ENCODE data around the gene GPN1.
"Not testable (repeated sequence)": the region's sequence is repeated elsewhere in the genome, so short reads cannot be mapped to it uniquely, and the experiment has no call there.

GPN1 gene

GRCh38 chr2:27628767-27629709, at the start of gene GPN1, which contains the start of gene CCDC121:
Gene GPN1, plus strand, starts transcription at chr2:27629050. Its CDS starts 9 bp downstream, at chr2:27629059.
Gene CCDC121, minus strand, starts transcription at chr2:27629012. Its CDS starts 1,213 bp downstream, at chr2:27627799.
- DNase-seq = peak; percentile 84 to 98 (median 91)
- intact Hi-C loops (cut with DNase I) = loop anchor here (5.0 kb wide), 1 partner anchor 33 kb away; the partner anchor contains the start of genes SLC4A1AP and SUPT7L

GRCh38 chr2:27581417-27582128, 47.3 kb upstream of the GPN1 start:
- intact Hi-C loops (cut with DNase I) = loop anchor here (2.0 kb wide), 1 partner anchor 93 kb away; the partner anchor contains the start of gene IFT172
- DNase-seq = no peak

GRCh38 chr2:27582129-27582694, 46.6 kb upstream of the GPN1 start:
- intact Hi-C loops (cut with DNase I) = loop anchor here (2.0 kb wide), 1 partner anchor 93 kb away; the partner anchor contains the start of gene IFT172
- DNase-seq = no peak

- peak; percentile 71 to 98 (median 84) for DNase-seq
- intact Hi-C loops (cut with DNase I) = loop anchor here (2.0 kb wide), 1 partner anchor 94 kb away; the partner anchor contains the start of gene IFT172
These were observed 46.0 kb upstream of the GPN1 start, which contains the start of gene ZNF512 for GRCh38 chr2:27582695-27583389. Gene ZNF512, plus strand, starts transcription at chr2:27583042. Its CDS starts 71 bp downstream, at chr2:27583113.

GRCh38 chr2:27583390-27583915, 45.4 kb upstream of the GPN1 start:
- no peak for DNase-seq
- intact Hi-C loops (cut with DNase I) = loop anchor here (2.0 kb wide), 1 partner anchor 95 kb away; the partner anchor contains the start of gene IFT172

GRCh38 chr2:27584597-27584996, 44.3 kb upstream of the GPN1 start:
- DNase-seq = no peak
- intact Hi-C loops (cut with DNase I) = no loop called here

- intact Hi-C loops (cut with DNase I) = no loop called here
- no peak for DNase-seq
These were observed 41.8 kb upstream of the GPN1 start for GRCh38 chr2:27587025-27587424.

GRCh38 chr2:27588308-27588707, 40.5 kb upstream of the GPN1 start:
- intact Hi-C loops (cut with DNase I) = no loop called here

GRCh38 chr2:27591745-27592144, 37.1 kb upstream of the GPN1 start:
- no peak for DNase-seq

More at GRCh38 chr2:27588308-27588707, 40.5 kb upstream of the GPN1 start:
- DNase-seq = no peak

GRCh38 chr2:27593240-27593639, 35.6 kb upstream of the GPN1 start:
- intact Hi-C loops (cut with DNase I) = no loop called here
- DNase-seq = no peak

More at GRCh38 chr2:27591745-27592144, 37.1 kb upstream of the GPN1 start:
- intact Hi-C loops (cut with DNase I) = no loop called here

- peak in 1 of 10 donors; percentile 79 for DNase-seq
- intact Hi-C loops (cut with DNase I) = not testable (repeated sequence)
These were observed 34.7 kb upstream of the GPN1 start for GRCh38 chr2:27594020-27594703.

- intact Hi-C loops (cut with DNase I); DNase-seq: not testable (repeated sequence)
These were observed 33.4 kb upstream of the GPN1 start for GRCh38 chr2:27595412-27595811.

- no peak for DNase-seq
- intact Hi-C loops (cut with DNase I) = no loop called here
These were observed 32.2 kb upstream of the GPN1 start for GRCh38 chr2:27596627-27597026.

- DNase-seq = no peak
- intact Hi-C loops (cut with DNase I) = no loop called here
These were observed 22.2 kb upstream of the GPN1 start for GRCh38 chr2:27606611-27607010.

- DNase-seq = no peak
- intact Hi-C loops (cut with DNase I) = no loop called here
These were observed 14.9 kb upstream of the GPN1 start for GRCh38 chr2:27613985-27614384.

- DNase-seq = no peak
- intact Hi-C loops (cut with DNase I) = no loop called here
These were observed 13.5 kb upstream of the GPN1 start for GRCh38 chr2:27615316-27615715.

GRCh38 chr2:27621524-27621923, 7.3 kb upstream of the GPN1 start:
- intact Hi-C loops (cut with DNase I) = no loop called here
- no peak for DNase-seq

GRCh38 chr2:27622921-27623384, 5.9 kb upstream of the GPN1 start:
- intact Hi-C loops (cut with DNase I) = no loop called here
- no peak for DNase-seq

- DNase-seq = no peak
- intact Hi-C loops (cut with DNase I) = loop anchor here (5.0 kb wide), 1 partner anchor 37 kb away; the partner anchor contains the start of genes SLC4A1AP and SUPT7L
These were observed 3.9 kb upstream of the GPN1 start for GRCh38 chr2:27624943-27625342.

Data from posterior cingulate gyrus (tissue), 11 donors.